ENCODE measurements around the gene CD79A.
"Not testable (repeated sequence)": the region's sequence is repeated elsewhere in the genome, so short reads cannot be mapped to it uniquely, and the experiment has no call there.

The CD79A gene

DNA sequence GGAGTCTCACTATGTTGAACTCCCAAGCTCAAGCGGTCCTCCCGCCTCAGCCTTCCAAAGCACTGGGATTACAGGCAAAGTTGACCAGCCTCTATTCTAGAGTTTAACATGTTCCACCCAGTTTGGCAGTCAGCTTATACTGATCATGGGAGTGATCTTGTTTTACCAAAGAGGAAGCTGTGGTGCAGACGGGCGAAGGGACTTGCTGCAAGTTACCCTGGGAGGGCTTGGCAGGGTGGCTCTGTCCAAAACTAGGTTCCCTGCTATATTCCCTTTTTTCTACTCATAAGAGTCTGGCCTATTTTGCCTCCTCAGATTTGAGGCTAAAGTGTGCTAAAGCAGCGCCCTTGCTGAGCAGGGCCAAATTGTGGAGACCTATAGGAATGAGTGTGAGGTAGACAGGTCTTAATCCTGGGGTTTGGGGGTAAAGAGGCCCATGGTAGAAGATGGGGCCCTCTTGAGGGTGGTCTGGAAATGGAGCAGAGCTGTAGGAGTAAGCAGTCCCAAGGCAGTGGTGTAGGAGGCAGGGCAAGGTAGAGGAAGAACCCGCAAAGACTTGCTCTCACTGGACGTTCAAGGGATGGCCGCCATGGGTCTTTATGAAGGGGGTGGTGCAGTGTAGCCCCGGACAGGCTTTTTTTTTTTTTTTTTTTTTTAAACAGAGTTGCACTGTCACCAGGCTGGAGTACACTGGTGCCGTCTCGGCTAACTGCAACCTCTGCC, 13.7 kb upstream of the CD79A start:
- no peak for DNase-seq

DNA sequence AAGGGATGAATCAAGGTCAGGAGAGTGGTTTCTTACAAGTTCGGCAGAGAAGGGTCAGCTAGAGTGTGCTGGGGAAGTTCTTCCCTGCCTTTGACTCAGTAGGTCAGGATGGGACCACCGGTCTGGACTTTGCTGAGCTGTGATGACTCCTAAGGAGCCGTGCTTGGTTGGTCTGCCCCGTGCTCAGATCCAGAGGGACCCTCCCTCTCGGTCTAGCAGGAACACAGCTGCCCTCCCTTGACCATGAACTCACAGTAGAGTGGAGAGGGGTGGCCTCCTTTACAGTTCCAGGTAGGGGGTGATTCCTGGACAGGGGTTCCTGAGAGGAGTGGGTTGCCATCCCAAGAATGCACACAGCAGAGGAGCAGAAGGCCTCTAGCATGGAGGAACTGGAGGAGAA, 12.7 kb upstream of the CD79A start:
- no peak for DNase-seq

GRCh38 chr19:41866284-41866683, 10.8 kb upstream of the CD79A start:
- no peak for DNase-seq

DNA sequence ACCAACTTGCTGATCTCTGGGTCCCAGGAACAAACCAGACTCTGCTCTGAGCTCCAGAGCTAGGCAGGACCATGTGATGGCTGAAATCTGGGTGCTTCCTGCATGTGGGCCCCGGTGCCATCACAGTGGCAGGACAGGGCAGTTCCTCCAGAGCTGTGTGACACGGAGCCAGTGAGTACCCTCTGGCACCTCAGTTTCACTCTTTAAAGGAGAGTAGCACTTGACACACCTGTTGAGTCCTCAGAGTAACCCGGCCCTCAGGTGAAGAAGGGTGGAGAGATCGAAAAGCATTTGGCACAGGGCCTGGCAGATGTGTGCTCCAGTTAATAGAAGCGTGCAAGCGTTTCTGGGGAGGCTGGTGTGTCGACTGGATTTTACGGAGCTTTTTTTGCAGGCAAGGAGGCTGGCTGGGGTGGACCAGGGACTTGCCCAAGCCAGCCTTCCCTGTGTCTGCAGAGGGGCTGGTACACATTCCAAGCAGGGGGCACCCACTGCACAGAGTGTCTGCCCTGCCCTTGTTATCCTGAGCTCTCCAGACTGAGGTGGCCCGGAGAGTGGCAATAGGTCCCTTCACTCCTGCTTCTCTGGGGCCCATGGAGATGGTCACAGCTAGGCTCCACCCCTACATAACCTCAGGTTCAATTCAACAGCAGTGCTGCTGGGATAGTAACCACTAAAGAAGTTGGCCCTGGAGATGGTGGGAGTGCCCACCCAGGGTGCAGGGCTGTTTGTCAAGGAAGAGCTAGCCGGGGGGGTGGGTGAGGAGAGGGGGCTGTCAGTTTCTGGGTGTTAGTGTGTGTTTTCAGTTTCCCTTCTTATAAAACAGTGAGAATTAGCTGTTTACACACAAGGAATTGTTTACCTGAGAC, 8.7 kb upstream of the CD79A start:
- DNase-seq: no peak

- DNase-seq: no peak
Observed at GRCh38 chr19:41868989-41869300, 8.1 kb upstream of the CD79A start.

- DNase-seq: no peak
Observed at GRCh38 chr19:41869374-41869955, 7.6 kb upstream of the CD79A start.

- peak; percentile 15 for DNase-seq
Observed at GRCh38 chr19:41870401-41870873, 6.6 kb upstream of the CD79A start.

DNA sequence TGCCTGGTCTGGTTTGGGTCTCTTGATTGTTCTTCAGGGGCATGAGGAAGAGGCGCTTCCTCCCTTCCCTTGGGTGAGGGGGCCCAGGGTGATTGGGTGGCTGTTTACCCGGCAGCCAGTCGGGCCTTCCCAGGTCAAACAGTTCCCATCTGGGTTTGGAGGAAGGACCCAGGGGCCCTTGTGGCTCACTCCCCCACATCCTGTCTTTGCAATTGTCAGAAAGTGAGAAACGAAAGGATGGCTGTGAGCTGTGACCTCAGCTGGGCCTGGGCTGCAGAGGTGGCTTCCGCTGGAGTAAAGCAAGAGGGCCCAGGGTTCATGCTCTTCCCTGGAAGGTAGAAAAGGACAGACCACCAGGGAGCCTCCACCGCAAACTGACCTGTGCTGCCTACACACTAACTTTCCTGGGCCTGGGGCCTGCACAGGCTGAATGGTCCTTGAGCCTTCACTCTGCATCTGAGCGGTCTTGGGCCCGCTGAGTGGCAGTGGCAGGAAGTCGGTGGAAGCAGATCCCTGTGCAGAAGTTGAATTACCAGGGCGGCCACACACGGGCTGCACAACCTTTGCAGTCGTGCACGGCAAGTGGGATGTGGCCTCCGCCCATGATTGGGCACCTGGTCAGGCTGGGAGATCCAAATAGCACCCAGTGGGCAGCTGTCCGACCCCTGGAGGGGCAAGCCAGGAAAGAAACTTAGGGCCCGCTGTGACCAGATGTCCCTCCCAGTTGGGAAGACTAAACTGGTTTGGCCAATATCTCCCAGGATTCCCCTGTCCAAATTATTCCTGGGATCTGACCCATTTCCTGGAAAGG, 5.3 kb upstream of the CD79A start:
- DNase-seq: peak; percentile 90

GRCh38 chr19:41872384-41872774, 4.7 kb upstream of the CD79A start:
- no peak for DNase-seq

- peak; percentile 40 for DNase-seq
Observed at GRCh38 chr19:41872775-41873647, 4.1 kb upstream of the CD79A start.

DNA sequence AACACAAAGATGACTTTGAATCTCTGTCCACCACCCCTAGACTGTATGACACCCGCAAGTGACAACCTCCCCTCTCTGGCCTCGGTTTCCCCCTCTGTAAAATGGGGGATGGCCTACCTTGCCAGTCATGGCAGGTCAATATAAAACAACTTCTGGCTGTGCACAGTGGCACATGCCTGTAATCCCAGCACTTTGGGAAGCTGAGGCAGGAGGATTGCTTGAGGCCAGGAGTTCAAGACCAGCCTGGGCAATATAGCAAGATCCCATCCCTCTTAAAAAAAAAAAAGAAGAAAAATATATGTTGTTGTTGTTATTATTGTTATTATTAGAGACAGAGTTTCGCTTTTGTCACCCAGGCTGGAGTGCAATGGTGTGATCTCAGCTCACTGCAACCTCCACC, 1.1 kb upstream of the CD79A start:
- not testable (repeated sequence) for DNase-seq

DNA sequence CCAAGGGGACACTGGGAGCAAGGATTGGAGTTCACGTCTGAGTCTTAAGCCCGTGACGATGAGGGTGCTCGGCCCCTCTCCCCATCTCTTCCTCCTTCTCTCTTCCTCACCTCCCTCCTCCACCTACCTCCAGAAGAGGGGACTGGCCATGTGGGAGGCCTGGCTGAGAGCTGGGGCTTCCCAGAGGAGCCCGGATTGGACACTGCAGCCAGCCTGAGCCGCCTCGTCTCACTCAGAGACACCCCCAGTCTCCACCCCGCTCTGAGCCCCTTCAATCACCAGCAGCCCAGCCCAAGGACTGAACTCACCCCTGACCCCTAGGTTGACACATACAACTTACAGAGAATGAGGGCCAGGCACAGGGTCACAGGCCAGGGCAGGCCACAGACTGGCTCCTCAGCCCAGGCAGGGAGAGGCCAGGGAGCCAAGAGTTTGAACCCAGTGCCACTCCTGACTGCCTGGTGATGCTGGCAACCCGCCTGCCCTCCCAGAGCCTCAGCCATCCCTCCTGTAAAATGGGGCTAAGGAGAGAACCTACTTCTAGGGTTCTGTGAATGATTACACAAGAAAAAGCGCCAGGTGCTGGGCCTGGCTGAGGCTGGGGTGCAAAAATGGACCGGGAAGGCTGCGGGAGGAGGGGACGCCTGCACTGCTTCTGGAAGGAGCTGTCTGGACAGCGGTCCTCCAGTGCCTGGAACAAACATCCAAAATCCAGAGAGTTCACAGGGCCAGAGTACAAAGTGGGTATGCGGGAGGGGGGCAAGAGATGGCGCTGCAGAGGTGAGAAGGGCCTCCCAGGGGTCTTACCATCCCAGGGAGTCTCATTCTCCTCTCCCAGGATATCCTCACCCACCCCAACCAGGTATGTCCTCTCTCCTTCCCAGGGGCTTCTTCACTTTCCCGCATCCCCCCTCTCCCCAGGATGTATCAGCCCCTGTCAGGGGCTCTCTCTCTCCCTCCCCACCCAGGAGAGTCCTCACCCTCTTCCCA, 1.1 kb downstream of the CD79A start:
- DNase-seq: no peak

DNA sequence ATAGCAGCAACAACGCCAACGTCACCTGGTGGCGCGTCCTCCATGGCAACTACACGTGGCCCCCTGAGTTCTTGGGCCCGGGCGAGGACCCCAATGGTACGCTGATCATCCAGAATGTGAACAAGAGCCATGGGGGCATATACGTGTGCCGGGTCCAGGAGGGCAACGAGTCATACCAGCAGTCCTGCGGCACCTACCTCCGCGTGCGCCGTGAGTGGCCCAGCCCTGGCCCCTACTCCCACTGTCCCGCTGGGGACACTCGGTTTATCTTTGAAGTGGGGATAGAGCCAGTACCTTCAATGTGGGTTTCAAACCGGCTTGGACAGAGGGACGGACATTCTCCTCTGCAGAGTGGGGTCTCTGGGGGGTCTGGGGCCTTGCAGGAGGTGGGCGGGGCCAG, 2.0 kb downstream of the CD79A start:
- DNase-seq: no peak

- no peak for DNase-seq
Observed at GRCh38 chr19:41879670-41880328, 2.7 kb downstream of the CD79A start.

DNA sequence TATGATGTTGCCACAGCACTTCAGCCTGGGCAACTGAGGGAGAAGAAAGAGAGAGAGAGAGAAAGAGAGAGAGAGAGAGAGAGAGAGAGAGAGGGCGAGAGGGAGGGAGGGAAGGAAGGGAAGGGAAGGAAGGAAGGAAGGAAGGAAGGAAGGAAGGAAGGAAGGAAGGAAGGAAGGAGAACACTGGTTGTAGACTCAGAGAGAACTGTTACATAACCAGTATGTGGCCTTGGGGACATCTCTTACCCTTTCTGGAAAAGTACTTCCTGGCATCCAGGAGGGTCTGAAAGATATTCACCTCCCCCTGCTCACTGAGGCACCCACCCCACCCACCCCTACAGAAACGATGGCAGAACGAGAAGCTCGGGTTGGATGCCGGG, 3.2 kb downstream of the CD79A start:
- no peak for DNase-seq

DNA sequence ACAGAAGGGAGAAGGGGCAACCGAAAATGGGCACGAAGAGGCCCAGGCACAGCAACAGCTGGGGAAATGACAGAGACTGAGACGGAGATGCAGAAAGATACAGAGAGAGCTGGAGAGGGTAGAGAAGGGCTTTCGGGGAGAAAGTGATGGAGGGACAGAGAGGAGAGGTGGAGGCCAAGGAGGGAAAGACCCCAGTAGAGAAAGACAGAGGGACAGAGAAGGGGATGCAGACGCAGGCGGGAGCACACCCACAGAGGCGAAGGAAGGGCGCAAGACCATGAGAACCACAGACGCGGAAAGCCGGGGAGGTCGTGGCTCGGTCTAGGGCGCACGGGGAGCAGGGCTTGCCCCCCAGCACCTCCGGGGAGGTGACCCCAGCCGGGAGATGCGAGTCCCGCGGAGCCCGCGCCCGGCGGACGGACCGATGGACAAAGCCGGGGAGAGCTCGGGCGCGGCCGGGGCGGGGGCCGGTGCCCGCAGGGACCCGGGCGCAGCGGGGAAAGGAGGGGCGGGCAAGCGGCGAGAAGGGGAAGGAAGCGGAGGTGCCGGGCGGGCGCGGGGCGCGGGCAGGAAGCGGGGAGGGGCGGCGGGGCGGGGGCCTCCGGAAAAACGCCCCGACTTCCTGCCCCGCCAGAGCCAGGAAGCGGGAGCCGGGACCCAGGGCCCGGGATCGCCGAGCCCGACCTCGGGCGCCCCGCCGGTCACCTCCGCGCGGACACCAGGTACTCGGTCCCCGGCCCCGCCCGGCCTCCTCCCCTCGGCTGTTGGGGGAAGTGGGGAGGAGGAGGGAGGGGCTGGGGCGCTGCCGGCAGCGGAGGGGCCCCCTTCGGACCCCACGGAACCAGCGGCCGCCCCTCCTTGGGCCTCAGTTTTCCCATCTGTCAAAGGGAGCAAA, 5.7 kb downstream of the CD79A start, which contains the start of gene ARHGEF1:
TSS of gene ARHGEF1 (plus strand) at position 617 of the 895 bp plus-strand sequence. CDS start 4,899 bp downstream, outside the sequence.
- DNase-seq: peak; percentile 53

DNA sequence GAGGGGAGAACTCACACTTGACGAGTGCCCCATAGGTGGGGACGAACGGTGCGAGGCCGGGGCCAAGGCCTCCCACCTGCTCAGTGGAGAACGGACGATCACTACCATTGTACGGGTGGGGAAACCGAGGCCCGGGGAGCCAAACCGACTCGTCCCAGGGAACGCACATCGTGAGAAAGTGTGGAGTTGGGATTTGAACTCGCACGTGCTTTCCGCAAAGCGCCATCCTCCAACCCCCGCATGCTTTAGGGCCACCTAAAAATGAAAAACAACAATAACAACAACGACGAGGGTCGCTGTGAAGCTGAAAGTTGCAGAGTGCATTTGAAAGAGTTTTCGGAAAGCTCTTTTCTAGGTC, 6.4 kb downstream of the CD79A start:
- no peak for DNase-seq

GRCh38 chr19:41883821-41884733, 7.0 kb downstream of the CD79A start:
- peak; percentile 97 for DNase-seq

All from GDM1 (cell line).